ENCODE data around the gene PPP1R10.

- TF ChIP-seq EZH2 (IDR thresholded peaks at IDR 0.05) = no peak
- TF ChIP-seq, protein P1, sequence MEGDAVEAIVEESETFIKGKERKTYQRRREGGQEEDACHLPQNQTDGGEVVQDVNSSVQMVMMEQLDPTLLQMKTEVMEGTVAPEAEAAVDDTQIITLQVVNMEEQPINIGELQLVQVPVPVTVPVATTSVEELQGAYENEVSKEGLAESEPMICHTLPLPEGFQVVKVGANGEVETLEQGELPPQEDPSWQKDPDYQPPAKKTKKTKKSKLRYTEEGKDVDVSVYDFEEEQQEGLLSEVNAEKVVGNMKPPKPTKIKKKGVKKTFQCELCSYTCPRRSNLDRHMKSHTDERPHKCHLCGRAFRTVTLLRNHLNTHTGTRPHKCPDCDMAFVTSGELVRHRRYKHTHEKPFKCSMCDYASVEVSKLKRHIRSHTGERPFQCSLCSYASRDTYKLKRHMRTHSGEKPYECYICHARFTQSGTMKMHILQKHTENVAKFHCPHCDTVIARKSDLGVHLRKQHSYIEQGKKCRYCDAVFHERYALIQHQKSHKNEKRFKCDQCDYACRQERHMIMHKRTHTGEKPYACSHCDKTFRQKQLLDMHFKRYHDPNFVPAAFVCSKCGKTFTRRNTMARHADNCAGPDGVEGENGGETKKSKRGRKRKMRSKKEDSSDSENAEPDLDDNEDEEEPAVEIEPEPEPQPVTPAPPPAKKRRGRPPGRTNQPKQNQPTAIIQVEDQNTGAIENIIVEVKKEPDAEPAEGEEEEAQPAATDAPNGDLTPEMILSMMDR (IDR thresholded peaks at IDR 0.05) = no peak
Measured at GRCh38 chr6:30568245-30568644, 48.8 kb downstream of the PPP1R10 start.
